ENCODE results near the gene PPM1K. TPM values are rescaled to one million over a fixed set of nuclear protein-coding genes. Genes with fewer than 3 reads are reported as not detected.

PPM1K gene
- total RNA-seq, 1 experiment from 2014 or later: 10.4 TPM

- TF ChIP-seq CTCF (conservative IDR thresholded peaks at IDR 0.05): no peak
- no peak overlapping the region for H4K8ac ChIP-seq (replicated peaks; ENCODE audit: insufficient read length, low read depth, low read length)
- H3K23me2 ChIP-seq (ENCODE audit: insufficient read length, low read depth, low read length, poor library complexity, severe bottlenecking): no peaks in the 10 kb centered on the region
- H2BK5ac ChIP-seq (ENCODE audit: insufficient read length, low read length): no peak overlapping the region
- H3K4ac ChIP-seq (ENCODE audit: low read depth, low read length): no peak overlapping the region
- no peaks in the 10 kb centered on the region for H3K9me3 ChIP-seq (ENCODE audit: control insufficient read depth, low read depth, low read length)
- no peak overlapping the region for H2BK12ac ChIP-seq (ENCODE audit: insufficient read length, low read depth, low read length)
- no peak overlapping the region for H3K27ac Mint-ChIP-seq
- no peaks in the 10 kb centered on the region for H4K20me1 ChIP-seq (ENCODE audit: control insufficient read depth, insufficient read depth, insufficient read length)
- H2AFZ ChIP-seq (ENCODE audit: low read length): no peak overlapping the region
- no peak overlapping the region for H4K91ac ChIP-seq (ENCODE audit: insufficient read length, low read depth, low read length)
- H3K9ac ChIP-seq (ENCODE audit: extremely low read depth, insufficient read length, low read length): no peak overlapping the region
- no peak overlapping the region for H4K5ac ChIP-seq (ENCODE audit: insufficient read length, low read depth, low read length)
- H3T11ph ChIP-seq (ENCODE audit: low read length): no peak overlapping the region
- no CpG with 5 or more reads among the region's 4 CpGs for WGBS (ENCODE audit: extremely low coverage, insufficient read length, low lambda C conversion rate)
- no peaks in the 10 kb centered on the region for H3K4me1 ChIP-seq (ENCODE audit: insufficient read depth, low read length)
- H3K14ac ChIP-seq (ENCODE audit: insufficient read depth, low read length): no peak overlapping the region
- H3K18ac ChIP-seq (ENCODE audit: insufficient read length, low read depth, low read length): no peak overlapping the region
- 0 out of 4 replicates have a peak, but pooled peaks cover 3% of the 10 kb centered on the region in 2 experiments for H3K4me1 Mint-ChIP-seq
- no peak for DNase-seq
- no peak overlapping the region for H3K23ac ChIP-seq (ENCODE audit: insufficient read length, low read depth, low read length)
- H3K4me3 Mint-ChIP-seq: no peak overlapping the region
- peaks cover 3 to 10% of the 10 kb centered on the region in 2 experiments; a peak in 4 of 5 replicates for H3K9me3 Mint-ChIP-seq
- H2AK5ac ChIP-seq (ENCODE audit: insufficient read length, low read length): no peak overlapping the region
- no peaks in the 10 kb centered on the region for H3K79me2 ChIP-seq (ENCODE audit: insufficient read depth, low read length)
- H3K27me3 ChIP-seq (ENCODE audit: insufficient read depth, low read length): no peaks in the 10 kb centered on the region
- H3K79me1 ChIP-seq (ENCODE audit: insufficient read depth, low read depth, low read length, poor library complexity, severe bottlenecking): no peaks in the 10 kb centered on the region
- H3K27ac ChIP-seq (ENCODE audit: insufficient read length, low read depth, low read length): no peak overlapping the region
- H3K56ac ChIP-seq (ENCODE audit: insufficient read length, low read depth, low read length): no peak overlapping the region
- peaks cover 4 to 6% (median 5%) of the 10 kb centered on the region in 3 experiments; a peak in 5 of 7 replicates for H3K36me3 Mint-ChIP-seq (ENCODE audit: insufficient read depth in 1 of 3, low read depth in 3 of 3)
- no peaks in the 10 kb centered on the region; the same call in 1 of the 2 replicates for H3K27me3 Mint-ChIP-seq (ENCODE audit: low read depth)
- no peak overlapping the region for H2BK15ac ChIP-seq (ENCODE audit: low read depth, low read length)
- no peak overlapping the region for H2BK20ac ChIP-seq (ENCODE audit: low read depth, low read length, poor library complexity, severe bottlenecking)
- H3K4me2 ChIP-seq (ENCODE audit: insufficient read depth, insufficient read length, low read length): no peak overlapping the region
- no peak overlapping the region for H2BK120ac ChIP-seq (ENCODE audit: low read depth, low read length, poor library complexity, severe bottlenecking)
Observed at GRCh38 chr4:88217169-88217568, 67.2 kb downstream of the PPM1K start.

Measured in H9 (cell line).